ENCODE data around the gene PHF3. TPM values are rescaled to one million over a fixed set of nuclear protein-coding genes. Genes with fewer than 3 reads are reported as not detected.

PHF3 gene
- total RNA-seq, 1 donor from 2014 or later, result 50.6 TPM

DNA sequence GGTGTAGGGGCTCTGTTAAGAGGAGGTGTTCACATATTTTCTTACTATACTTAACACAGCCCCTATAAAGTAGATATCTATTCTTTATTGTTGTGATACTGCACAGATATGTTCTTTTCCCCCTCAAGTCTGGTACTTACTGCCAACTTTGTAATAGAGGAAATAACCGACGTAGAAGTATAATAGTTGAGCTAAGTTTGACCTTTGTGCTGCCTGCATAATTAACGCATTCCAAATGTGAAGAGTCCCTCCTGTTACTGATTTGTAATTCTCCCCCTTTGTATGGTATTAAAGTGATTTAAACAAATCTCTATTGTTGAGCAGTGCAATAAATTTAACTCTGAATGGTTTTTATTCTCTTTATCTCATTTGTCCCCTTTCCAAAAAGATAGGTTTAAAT is 39.0 kb downstream of the PHF3 start:
- Mint-ChIP-seq H3K4me1 (ENCODE audit: unreplicated experiment) (no peaks in the 10 kb centered on the region), H3K36me3 (peaks cover 14% of the 10 kb centered on the region), H3K9me3 (no peaks in the 10 kb centered on the region), H3K27me3 (no peaks in the 10 kb centered on the region), H3K27ac (no peak overlapping the region), H3K4me3 (no peak overlapping the region)
- DNase-seq (ENCODE audit: extremely low spot score, unreplicated experiment), result no peak
- TF ChIP-seq, protein P1, sequence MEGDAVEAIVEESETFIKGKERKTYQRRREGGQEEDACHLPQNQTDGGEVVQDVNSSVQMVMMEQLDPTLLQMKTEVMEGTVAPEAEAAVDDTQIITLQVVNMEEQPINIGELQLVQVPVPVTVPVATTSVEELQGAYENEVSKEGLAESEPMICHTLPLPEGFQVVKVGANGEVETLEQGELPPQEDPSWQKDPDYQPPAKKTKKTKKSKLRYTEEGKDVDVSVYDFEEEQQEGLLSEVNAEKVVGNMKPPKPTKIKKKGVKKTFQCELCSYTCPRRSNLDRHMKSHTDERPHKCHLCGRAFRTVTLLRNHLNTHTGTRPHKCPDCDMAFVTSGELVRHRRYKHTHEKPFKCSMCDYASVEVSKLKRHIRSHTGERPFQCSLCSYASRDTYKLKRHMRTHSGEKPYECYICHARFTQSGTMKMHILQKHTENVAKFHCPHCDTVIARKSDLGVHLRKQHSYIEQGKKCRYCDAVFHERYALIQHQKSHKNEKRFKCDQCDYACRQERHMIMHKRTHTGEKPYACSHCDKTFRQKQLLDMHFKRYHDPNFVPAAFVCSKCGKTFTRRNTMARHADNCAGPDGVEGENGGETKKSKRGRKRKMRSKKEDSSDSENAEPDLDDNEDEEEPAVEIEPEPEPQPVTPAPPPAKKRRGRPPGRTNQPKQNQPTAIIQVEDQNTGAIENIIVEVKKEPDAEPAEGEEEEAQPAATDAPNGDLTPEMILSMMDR (conservative IDR thresholded peaks at IDR 0.05), result no peak

DNA sequence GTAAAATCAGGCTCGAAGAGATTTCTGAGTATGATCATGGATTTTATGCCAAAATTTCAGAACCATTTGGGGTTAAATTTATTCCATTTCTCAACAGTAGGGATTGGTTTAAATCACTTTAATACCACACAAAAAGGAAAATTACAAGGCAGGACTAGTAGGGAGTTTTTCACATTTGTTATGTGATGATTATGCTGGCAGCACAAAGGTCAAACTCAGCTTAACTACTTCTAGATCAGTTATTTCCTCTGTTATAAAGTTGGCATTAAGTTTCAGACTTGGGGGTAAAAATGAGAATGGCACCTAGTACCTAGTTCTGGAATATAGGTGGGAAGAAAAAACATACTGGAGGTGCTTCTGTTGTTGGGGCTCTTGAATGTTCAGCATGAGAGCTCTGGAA is 39.5 kb downstream of the PHF3 start:
- Mint-ChIP-seq H3K4me3 (no peak overlapping the region), H3K9me3 (no peaks in the 10 kb centered on the region), H3K36me3 (peaks cover 18% of the 10 kb centered on the region), H3K27ac (no peak overlapping the region), H3K4me1 (ENCODE audit: unreplicated experiment) (no peaks in the 10 kb centered on the region), H3K27me3 (no peaks in the 10 kb centered on the region)
- DNase-seq (ENCODE audit: extremely low spot score, unreplicated experiment), result no peak
- TF ChIP-seq, protein P1 (conservative IDR thresholded peaks at IDR 0.05), result no peak

DNA sequence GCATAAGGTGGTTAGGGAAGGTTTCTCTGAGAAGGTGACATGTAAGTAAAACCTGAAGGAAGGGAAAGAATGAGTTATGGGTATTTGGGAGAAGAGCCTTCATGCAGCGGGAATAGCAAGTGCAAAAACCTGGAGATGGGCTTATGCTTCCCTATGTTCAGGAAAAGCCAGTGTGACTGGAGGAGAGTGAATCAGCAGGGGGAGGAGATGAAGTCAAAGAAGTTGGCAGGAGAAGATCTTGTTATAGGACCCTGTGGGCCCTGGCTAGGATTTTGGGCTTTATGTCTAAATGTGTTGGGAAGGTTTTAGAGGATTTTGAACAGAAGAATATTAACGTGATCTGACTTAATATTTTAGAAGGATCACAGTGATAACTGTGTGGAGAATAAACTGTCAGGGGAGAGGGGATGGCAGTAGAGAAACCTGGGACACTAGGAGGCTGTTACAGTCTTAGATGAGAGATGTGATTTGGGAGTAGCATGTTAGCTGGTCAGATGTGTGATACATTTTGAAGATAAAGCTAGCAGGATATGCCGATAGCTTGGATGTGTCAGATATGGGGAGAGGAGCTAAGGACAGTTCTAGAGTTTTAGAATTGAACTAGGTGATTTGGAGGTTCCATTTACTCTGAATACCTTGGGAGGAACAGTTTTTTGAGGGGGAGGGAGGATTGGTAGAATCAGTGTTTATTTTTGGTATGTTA is 41.0 kb downstream of the PHF3 start:
- peaks cover 23% of the 10 kb centered on the region for H3K36me3 Mint-ChIP-seq

DNA sequence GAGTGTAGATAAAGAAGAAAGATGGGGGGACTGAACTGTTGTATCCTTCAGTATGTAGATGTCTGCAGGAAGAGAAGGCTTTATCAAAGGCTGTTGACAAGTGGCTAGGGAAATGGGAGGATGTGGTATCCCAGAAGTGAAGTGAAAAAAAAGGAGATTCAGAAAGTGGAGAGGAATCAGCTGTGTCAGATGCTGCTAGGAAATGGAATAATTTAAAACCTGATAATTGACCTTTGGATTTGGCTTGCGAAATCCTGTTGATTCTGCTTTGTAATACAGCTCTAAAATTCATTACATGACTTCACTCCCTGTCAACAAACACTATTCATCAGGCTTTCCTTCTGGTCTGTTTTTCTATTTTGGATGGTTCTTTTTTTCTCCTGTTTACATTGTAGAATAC is 41.7 kb downstream of the PHF3 start:
- Mint-ChIP-seq H3K4me3 (no peak overlapping the region), H3K27me3 (no peaks in the 10 kb centered on the region), H3K36me3 (peaks cover 23% of the 10 kb centered on the region), H3K27ac (no peak overlapping the region), H3K4me1 (ENCODE audit: unreplicated experiment) (peaks cover 4% of the 10 kb centered on the region), H3K9me3 (no peaks in the 10 kb centered on the region)
- TF ChIP-seq, protein P1 (conservative IDR thresholded peaks at IDR 0.05), result no peak
- DNase-seq (ENCODE audit: extremely low spot score, unreplicated experiment), result no peak

More for the DNA sequence above, 41.0 kb downstream of the PHF3 start:
- TF ChIP-seq, protein P1 (conservative IDR thresholded peaks at IDR 0.05), result no peak
- H3K4me1 Mint-ChIP-seq (ENCODE audit: unreplicated experiment), result peaks cover 4% of the 10 kb centered on the region
- DNase-seq (ENCODE audit: extremely low spot score, unreplicated experiment), result no peak
- H3K9me3 Mint-ChIP-seq, result no peaks in the 10 kb centered on the region
- H3K4me3 Mint-ChIP-seq, result no peak overlapping the region
- no peaks in the 10 kb centered on the region for H3K27me3 Mint-ChIP-seq
- no peak overlapping the region for H3K27ac Mint-ChIP-seq

DNA sequence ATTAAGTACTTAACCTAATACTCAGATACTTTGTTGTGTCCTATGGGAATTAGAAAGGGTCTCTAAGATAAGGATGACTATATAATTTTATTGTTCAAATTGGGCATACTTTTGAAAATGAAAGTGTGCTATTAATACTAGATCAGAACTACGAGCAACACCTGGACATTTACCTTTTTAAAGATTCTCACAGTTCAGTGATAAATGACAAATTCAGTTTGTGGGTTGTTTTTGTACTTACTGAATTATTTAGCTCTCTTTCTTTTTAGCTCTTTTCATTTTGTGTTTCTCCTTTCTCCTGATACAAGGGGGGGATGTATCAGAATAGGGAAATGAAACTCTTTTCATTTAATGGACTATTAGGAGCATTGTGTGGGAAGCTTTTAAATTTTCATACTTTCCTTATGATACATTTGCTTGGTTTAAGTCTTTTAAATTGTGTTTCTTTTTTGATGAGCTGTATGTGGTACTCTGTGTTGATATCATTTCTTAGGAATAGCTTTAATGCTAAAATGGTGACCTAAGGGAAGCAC is 47.5 kb downstream of the PHF3 start:
- DNase-seq (ENCODE audit: extremely low spot score, unreplicated experiment), result no peak
- TF ChIP-seq, protein P1 (conservative IDR thresholded peaks at IDR 0.05), result no peak
- H3K27me3 Mint-ChIP-seq, result no peaks in the 10 kb centered on the region
- H3K36me3 Mint-ChIP-seq, result peaks cover 50% of the 10 kb centered on the region
- H3K4me3 Mint-ChIP-seq, result no peak overlapping the region
- no peaks in the 10 kb centered on the region for H3K9me3 Mint-ChIP-seq
- peaks cover 4% of the 10 kb centered on the region for H3K4me1 Mint-ChIP-seq (ENCODE audit: unreplicated experiment)
- no peak overlapping the region for H3K27ac Mint-ChIP-seq
